RWPE2 (cell line): ENCODE data around the gene PSTPIP2.

Experiments used
- ATAC-seq: fragments of 200-7000 bp; cut with Tn5 transposase; 3 replicates; pipeline ENCODE4 v1.9.1; 2021; ENCODE audit warnings: low read depth
- DNase-seq: peaks from one replicate; pipeline ENCODE4 v3.0.0-alpha.2; 2020; ENCODE audit warnings: low spot score
- H3K27ac ChIP-seq: fragments of 450-650 bp; 2 replicates; pipeline ENCODE4 v1.5.1; 2017; ENCODE audit warnings: mild to moderate bottlenecking; ENCODE audit not compliant: poor library complexity, severe bottlenecking
- H3K27me3 ChIP-seq: fragments of 250-450 bp; sonication (Bioruptor Pico); 2 replicates; pipeline ENCODE4 v1.5.1; 2021; ENCODE audit warnings: mild to moderate bottlenecking, moderate library complexity; ENCODE audit not compliant: insufficient read depth, poor library complexity, severe bottlenecking
- H3K36me3 ChIP-seq: fragments of 250-450 bp; sonication (Bioruptor Pico); 2 replicates; pipeline ENCODE4 v1.5.1; 2020; ENCODE audit warnings: low read depth, mild to moderate bottlenecking, moderate library complexity
- H3K4me1 ChIP-seq: fragments of 250-450 bp; sonication (Bioruptor Pico); 2 replicates; pipeline ENCODE4 v1.5.1; 2021; ENCODE audit warnings: mild to moderate bottlenecking, moderate library complexity; ENCODE audit not compliant: insufficient read depth, poor library complexity, severe bottlenecking
- H3K4me3 ChIP-seq: fragments of 250-450 bp; sonication (Bioruptor Pico); 2 replicates; pipeline ENCODE4 v1.5.1; 2021; ENCODE audit warnings: mild to moderate bottlenecking, moderate library complexity; ENCODE audit not compliant: severe bottlenecking
- H3K9me3 ChIP-seq: fragments of 250-450 bp; sonication (Bioruptor Pico); 2 replicates; pipeline ENCODE4 v1.5.1; 2021; ENCODE audit warnings: mild to moderate bottlenecking, moderate library complexity; ENCODE audit not compliant: severe bottlenecking
- TF ChIP-seq, protein P1 (sequence below): fragments of 450-650 bp; IDR thresholded peaks from one replicate; pipeline ENCODE4 v1.5.1; 2017; ENCODE audit warnings: mild to moderate bottlenecking, moderate library complexity; ENCODE audit not compliant: poor library complexity, severe bottlenecking

Gene PSTPIP2

DNA sequence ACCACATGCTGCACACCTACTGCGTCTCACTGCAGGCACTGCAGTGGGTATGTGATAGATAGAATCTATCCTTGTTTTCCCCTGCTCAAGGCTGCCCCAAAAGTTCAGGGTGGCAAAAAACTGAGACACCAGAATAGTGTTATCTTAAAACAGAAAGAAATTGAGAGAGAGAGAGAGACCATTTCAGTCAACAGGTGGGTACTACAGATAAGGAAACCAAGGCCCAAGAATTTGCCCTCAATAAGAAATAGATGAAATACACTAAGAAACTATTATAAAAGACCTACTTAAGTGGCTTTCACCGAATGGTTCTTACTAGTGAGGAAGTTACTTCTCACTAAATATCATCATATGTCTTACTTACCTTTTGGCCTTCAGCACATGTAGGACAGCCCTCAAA, 132.8 kb downstream of the PSTPIP2 start:
- Histone ChIP-seq H3K4me3 (no peak overlapping the region), H3K9me3 (no peaks in the 10 kb centered on the region), H3K36me3 (peaks cover 78% of the 10 kb centered on the region), H3K27ac (no peak overlapping the region), H3K4me1 (no peaks in the 10 kb centered on the region), H3K27me3 (no peaks in the 10 kb centered on the region)
- TF ChIP-seq, protein P1, sequence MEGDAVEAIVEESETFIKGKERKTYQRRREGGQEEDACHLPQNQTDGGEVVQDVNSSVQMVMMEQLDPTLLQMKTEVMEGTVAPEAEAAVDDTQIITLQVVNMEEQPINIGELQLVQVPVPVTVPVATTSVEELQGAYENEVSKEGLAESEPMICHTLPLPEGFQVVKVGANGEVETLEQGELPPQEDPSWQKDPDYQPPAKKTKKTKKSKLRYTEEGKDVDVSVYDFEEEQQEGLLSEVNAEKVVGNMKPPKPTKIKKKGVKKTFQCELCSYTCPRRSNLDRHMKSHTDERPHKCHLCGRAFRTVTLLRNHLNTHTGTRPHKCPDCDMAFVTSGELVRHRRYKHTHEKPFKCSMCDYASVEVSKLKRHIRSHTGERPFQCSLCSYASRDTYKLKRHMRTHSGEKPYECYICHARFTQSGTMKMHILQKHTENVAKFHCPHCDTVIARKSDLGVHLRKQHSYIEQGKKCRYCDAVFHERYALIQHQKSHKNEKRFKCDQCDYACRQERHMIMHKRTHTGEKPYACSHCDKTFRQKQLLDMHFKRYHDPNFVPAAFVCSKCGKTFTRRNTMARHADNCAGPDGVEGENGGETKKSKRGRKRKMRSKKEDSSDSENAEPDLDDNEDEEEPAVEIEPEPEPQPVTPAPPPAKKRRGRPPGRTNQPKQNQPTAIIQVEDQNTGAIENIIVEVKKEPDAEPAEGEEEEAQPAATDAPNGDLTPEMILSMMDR = no peak
- DNase-seq = no peak
- ATAC-seq = no peak

DNA sequence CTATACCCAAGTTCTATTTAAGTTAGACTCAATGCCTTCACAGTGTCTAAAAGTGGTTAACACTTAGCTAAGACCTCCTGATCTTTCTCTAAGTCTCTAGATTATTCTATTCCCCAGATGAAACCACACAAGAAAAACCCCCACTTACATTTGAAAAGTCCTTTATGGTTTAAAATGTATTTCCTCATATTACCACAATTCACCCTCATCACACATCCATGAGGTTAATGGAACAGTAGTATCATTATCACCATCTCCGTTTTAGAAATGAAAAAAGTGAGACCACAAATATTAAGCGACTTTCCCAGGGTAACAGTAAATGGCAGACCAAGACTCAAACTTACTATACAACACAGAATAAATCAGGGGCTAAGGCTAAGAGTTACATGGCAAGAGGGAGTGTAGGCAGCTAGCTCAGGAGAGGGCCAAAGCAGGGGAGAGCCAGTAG, 133.5 kb downstream of the PSTPIP2 start:
- no peak overlapping the region for H3K27ac ChIP-seq
- H3K4me1 ChIP-seq = no peaks in the 10 kb centered on the region
- ATAC-seq = no peak
- no peak overlapping the region for H3K4me3 ChIP-seq
- no peak for DNase-seq
- no peaks in the 10 kb centered on the region for H3K27me3 ChIP-seq
- no peaks in the 10 kb centered on the region for H3K9me3 ChIP-seq
- H3K36me3 ChIP-seq = peaks cover 76% of the 10 kb centered on the region
- TF ChIP-seq, protein P1 = no peak

DNA sequence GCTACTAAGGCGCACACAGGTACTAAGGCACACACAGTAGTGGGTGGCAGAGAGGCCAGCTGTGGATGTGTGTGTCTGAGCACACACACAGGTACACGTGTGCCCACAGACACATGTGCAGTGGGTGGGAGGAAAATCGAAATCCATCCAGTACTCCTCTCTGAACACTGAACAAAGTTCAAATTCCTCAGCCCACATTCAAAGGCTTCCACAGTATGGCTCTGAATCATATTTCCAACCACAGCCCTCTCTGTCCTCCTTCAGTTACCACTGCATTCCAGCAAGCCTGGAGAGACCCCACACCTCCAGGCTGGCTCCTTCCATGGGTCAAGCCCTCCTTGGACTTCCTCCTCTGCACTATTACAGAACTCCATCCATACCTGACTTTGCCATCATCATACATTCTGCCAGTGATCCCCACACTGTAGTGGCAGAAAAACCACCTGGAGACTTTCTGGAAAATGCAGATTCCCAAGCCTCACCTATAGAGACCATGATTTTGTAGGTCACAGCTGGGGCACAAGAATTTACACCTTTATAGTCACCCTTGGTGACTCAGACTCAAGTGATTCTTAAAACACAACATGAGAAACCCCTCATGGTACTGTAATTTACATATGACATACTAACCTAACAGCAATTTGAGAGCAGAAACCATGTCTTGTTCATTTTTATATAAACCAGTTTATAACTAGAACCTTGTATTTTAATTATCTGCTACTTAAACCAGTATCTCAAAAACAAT, 136.3 kb downstream of the PSTPIP2 start:
- no peaks in the 10 kb centered on the region for H3K4me1 ChIP-seq
- H3K27me3 ChIP-seq = no peaks in the 10 kb centered on the region
- no peak overlapping the region for H3K27ac ChIP-seq
- H3K36me3 ChIP-seq = peaks cover 76% of the 10 kb centered on the region
- H3K4me3 ChIP-seq = no peak overlapping the region
- TF ChIP-seq, protein P1 = no peak
- DNase-seq (no peak), ATAC-seq (no peak)
- no peaks in the 10 kb centered on the region for H3K9me3 ChIP-seq
